ENCODE results near the gene ASCC1. TPM values are rescaled to one million over a fixed set of nuclear protein-coding genes. Genes with fewer than 3 reads are reported as not detected.

The ASCC1 gene
- total RNA-seq, 3 donors from 2014 or later (not counting 1 experiment from before 2014, with no cell fraction given), result 26.0 to 35.2 (median 29.3) TPM

DNA sequence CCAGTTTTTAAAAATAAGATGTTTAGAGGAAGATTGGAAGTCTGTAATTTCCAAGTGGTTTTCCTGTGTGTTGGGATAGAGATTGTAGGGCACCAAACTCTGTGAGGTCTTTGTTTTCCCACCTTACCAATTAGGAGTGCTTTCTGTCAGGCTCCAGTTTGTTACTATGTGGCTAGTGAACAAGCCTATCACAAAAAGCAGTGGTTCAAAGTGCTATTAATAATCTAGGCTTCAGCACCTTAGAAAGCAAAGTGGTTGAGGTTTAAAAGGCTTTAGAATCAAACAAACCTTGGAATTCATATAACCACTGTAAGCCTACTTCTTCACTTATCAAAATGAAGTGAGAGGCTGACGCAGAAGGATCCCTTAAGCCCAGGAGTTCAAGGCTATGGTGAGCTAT, 11.4 kb downstream of the ASCC1 start:
- Histone ChIP-seq H3K9me3 (ENCODE audit: control insufficient read depth, insufficient read depth, low read length) (no peaks in the 10 kb centered on the region), H3K4me1 (ENCODE audit: control insufficient read depth, insufficient read depth, low read length) (no peaks in the 10 kb centered on the region), H3K27me3 (ENCODE audit: control insufficient read depth, insufficient read depth, low read length) (no peaks in the 10 kb centered on the region), H3K4me3 (ENCODE audit: low read length) (no peak overlapping the region), H3K27ac (ENCODE audit: low read length) (no peak overlapping the region), H3K36me3 (ENCODE audit: control insufficient read depth, insufficient read depth, low read length) (peaks cover 43% of the 10 kb centered on the region)
- intact Hi-C loops (cut with micrococcal nuclease), result no loop called here
- ATAC-seq (no peak), DNase-seq (no peak)
- Mint-ChIP-seq H3K9me3 (no peaks in the 10 kb centered on the region), H3K36me3 (peaks cover 6% of the 10 kb centered on the region), H3K4me3 (no peak overlapping the region), H3K27me3 (ENCODE audit: low read depth in 2 of 2) (no peaks in the 10 kb centered on the region), H3K4me1 (peaks cover 0 to 4% of the 10 kb centered on the region in 2 donors), H3K27ac (no peak overlapping the region)
- 95% methylated on average over 1 of the region's 1 CpG for WGBS (ENCODE audit: insufficient coverage)
- TF ChIP-seq, protein P1, sequence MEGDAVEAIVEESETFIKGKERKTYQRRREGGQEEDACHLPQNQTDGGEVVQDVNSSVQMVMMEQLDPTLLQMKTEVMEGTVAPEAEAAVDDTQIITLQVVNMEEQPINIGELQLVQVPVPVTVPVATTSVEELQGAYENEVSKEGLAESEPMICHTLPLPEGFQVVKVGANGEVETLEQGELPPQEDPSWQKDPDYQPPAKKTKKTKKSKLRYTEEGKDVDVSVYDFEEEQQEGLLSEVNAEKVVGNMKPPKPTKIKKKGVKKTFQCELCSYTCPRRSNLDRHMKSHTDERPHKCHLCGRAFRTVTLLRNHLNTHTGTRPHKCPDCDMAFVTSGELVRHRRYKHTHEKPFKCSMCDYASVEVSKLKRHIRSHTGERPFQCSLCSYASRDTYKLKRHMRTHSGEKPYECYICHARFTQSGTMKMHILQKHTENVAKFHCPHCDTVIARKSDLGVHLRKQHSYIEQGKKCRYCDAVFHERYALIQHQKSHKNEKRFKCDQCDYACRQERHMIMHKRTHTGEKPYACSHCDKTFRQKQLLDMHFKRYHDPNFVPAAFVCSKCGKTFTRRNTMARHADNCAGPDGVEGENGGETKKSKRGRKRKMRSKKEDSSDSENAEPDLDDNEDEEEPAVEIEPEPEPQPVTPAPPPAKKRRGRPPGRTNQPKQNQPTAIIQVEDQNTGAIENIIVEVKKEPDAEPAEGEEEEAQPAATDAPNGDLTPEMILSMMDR (IDR thresholded peaks at IDR 0.05), result no peak

DNA sequence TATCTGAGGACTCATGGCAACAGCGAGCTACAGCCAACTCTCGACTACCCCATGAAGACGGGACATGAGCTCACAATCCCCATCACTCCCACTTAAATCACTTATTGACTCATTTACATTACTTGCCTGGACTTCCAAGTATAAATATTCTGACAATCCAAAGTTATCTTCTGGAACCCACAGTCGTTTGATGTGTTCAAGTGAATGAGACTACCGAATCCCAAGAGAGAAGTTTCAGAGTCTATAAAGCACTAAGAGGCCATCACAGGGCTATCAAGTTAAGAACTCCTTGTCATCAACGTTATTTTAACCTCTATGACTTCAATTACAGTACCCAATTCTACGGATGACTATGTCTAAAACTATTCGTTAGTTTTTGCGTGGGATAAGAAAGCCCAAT, 11.8 kb downstream of the ASCC1 start:
- peaks cover 6% of the 10 kb centered on the region for H3K36me3 Mint-ChIP-seq

DNA sequence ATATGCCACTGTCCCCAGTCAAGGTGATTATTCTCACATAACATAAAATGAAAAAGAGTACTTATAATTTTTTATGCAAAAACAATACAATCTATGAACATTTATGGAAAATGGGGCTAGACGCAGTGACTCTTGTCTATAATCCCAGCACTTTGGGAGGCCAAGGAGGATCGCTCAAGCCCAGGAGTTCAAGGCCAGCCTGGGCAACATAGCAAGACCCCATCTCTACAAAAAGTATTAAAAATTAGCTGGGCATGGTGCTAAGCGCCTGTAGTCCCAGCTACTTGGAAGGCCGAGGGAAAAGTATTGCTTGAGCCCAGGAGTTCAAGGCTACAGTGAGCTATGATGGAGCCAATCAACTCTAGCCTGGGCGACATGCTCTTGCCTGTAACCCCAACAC, 14.8 kb downstream of the ASCC1 start:
- Mint-ChIP-seq H3K36me3 (peaks cover 6% of the 10 kb centered on the region), H3K27ac (no peak overlapping the region), H3K4me3 (no peak overlapping the region), H3K4me1 (peaks cover 0 to 4% of the 10 kb centered on the region in 2 donors), H3K9me3 (no peaks in the 10 kb centered on the region), H3K27me3 (ENCODE audit: low read depth in 2 of 2) (no peaks in the 10 kb centered on the region)
- intact Hi-C loops (cut with micrococcal nuclease), result no loop called here
- ATAC-seq (no peak), DNase-seq (no peak)
- peaks cover 34% of the 10 kb centered on the region for H3K36me3 ChIP-seq (ENCODE audit: control insufficient read depth, insufficient read depth, low read length)
- WGBS (ENCODE audit: insufficient coverage), result 97% methylated on average over 5 of the region's 5 CpGs
- H3K27ac ChIP-seq (ENCODE audit: low read length), result no peak overlapping the region
- no peak overlapping the region for H3K4me3 ChIP-seq (ENCODE audit: low read length)
- H3K27me3 ChIP-seq (ENCODE audit: control insufficient read depth, insufficient read depth, low read length), result no peaks in the 10 kb centered on the region
- H3K4me1 ChIP-seq (ENCODE audit: control insufficient read depth, insufficient read depth, low read length), result no peaks in the 10 kb centered on the region
- TF ChIP-seq, protein P1 (IDR thresholded peaks at IDR 0.05), result no peak
- H3K9me3 ChIP-seq (ENCODE audit: control insufficient read depth, insufficient read depth, low read length), result no peaks in the 10 kb centered on the region

More for the DNA sequence above, 11.8 kb downstream of the ASCC1 start:
- Mint-ChIP-seq H3K9me3 (no peaks in the 10 kb centered on the region), H3K27ac (no peak overlapping the region), H3K27me3 (ENCODE audit: low read depth in 2 of 2) (no peaks in the 10 kb centered on the region), H3K4me3 (no peak overlapping the region), H3K4me1 (peaks cover 0 to 4% of the 10 kb centered on the region in 2 donors)
- 95% methylated on average over 7 of the region's 9 CpGs for WGBS (ENCODE audit: insufficient coverage)
- peaks cover 40% of the 10 kb centered on the region for H3K36me3 ChIP-seq (ENCODE audit: control insufficient read depth, insufficient read depth, low read length)
- H3K4me3 ChIP-seq (ENCODE audit: low read length), result no peak overlapping the region
- no peaks in the 10 kb centered on the region for H3K9me3 ChIP-seq (ENCODE audit: control insufficient read depth, insufficient read depth, low read length)
- intact Hi-C loops (cut with micrococcal nuclease), result no loop called here
- no peak overlapping the region for H3K27ac ChIP-seq (ENCODE audit: low read length)
- no peak for ATAC-seq
- no peaks in the 10 kb centered on the region for H3K4me1 ChIP-seq (ENCODE audit: control insufficient read depth, insufficient read depth, low read length)
- TF ChIP-seq, protein P1 (IDR thresholded peaks at IDR 0.05), result no peak
- no peaks in the 10 kb centered on the region for H3K27me3 ChIP-seq (ENCODE audit: control insufficient read depth, insufficient read depth, low read length)
- no peak for DNase-seq

DNA sequence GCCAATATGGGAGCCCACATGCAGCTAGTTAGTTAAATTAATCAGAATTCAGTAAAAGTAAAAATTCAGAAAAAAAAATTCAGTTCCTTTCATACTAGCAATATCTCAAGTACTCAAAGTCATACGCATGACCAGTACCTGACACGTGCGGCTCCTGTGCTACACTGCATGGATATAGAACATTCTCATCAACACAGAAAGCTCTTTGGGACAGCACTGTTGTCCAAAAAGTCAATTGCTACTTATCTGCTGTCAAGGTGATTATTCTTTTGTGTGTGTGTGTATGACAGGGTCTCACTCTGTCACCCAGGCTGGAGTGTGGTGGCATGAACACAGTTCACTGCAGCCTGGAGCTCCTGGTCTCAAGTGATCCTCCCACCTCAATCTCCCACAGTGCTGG, 15.2 kb downstream of the ASCC1 start:
- DNase-seq (no peak), ATAC-seq (no peak)

More for the DNA sequence above, 15.2 kb downstream of the ASCC1 start:
- Mint-ChIP-seq H3K9me3 (no peaks in the 10 kb centered on the region), H3K27me3 (ENCODE audit: low read depth in 2 of 2) (no peaks in the 10 kb centered on the region), H3K36me3 (peaks cover 6% of the 10 kb centered on the region), H3K4me3 (no peak overlapping the region), H3K4me1 (peaks cover 0 to 4% of the 10 kb centered on the region in 2 donors), H3K27ac (no peak overlapping the region)
- Histone ChIP-seq H3K4me3 (ENCODE audit: low read length) (no peak overlapping the region), H3K9me3 (ENCODE audit: control insufficient read depth, insufficient read depth, low read length) (no peaks in the 10 kb centered on the region), H3K4me1 (ENCODE audit: control insufficient read depth, insufficient read depth, low read length) (no peaks in the 10 kb centered on the region), H3K36me3 (ENCODE audit: control insufficient read depth, insufficient read depth, low read length) (peaks cover 34% of the 10 kb centered on the region), H3K27me3 (ENCODE audit: control insufficient read depth, insufficient read depth, low read length) (no peaks in the 10 kb centered on the region), H3K27ac (ENCODE audit: low read length) (no peak overlapping the region)
- whole genome bisulfite sequencing (ENCODE audit: insufficient coverage), result 98% methylated on average over 3 of the region's 3 CpGs
- TF ChIP-seq, protein P1 (IDR thresholded peaks at IDR 0.05), result no peak
- intact Hi-C loops (cut with micrococcal nuclease), result no loop called here

Data from natural killer cell (primary cell).